Midbrain (tissue), 1 donor: ENCODE data around the gene ITPR1.

Source experiments
- DNase-seq: peaks from one replicate; lab custom pipeline; 2025; lab: John Stamatoyannopoulos, UW

Gene ITPR1

GRCh38 chr3:4829031-4829394, 335.9 kb downstream of the ITPR1 start:
- no peak for DNase-seq

DNA sequence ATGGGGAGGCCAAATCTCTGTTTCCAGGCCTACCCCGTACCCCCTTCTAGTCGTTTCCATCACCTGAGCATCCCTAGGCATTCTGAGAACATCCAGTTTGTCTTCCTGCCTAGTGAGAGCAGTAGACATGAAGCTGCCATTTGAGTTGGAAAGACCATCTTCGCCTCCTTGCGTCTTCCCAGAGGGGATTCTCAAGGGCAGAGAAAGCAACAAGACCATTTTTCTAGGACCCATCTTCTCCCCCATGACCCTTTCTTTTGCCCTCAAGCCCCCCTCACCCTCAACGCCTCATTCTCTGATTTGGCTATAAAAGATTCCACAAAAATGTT, 337.4 kb downstream of the ITPR1 start:
- DNase-seq = no peak

- DNase-seq = no peak
These were observed 338.4 kb downstream of the ITPR1 start for GRCh38 chr3:4831580-4831950.

- no peak for DNase-seq
These were observed 340.3 kb downstream of the ITPR1 start for GRCh38 chr3:4833471-4833870.

- no peak for DNase-seq
These were observed 341.3 kb downstream of the ITPR1 start for GRCh38 chr3:4834403-4834866.

DNA sequence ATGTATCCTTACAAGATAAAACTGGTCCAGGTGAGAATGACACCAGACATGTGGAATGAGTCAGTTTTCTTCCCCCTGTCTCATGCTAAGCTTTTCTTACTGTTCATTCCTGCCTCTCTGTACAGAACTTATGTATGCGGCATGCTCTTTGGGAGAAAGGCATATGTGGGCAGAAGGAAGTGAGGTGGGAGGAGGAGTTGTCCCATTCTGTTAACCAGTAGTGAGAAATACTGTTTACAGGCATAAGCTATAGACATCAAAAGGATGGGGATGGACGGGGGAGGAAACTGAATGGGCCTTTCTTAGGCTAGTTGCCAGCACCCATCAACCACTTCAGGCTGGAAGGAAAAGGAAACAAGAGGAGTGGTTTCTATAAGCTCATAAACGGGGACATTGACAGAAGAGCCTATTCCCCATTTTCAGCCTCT, 342.5 kb downstream of the ITPR1 start:
- no peak for DNase-seq

DNA sequence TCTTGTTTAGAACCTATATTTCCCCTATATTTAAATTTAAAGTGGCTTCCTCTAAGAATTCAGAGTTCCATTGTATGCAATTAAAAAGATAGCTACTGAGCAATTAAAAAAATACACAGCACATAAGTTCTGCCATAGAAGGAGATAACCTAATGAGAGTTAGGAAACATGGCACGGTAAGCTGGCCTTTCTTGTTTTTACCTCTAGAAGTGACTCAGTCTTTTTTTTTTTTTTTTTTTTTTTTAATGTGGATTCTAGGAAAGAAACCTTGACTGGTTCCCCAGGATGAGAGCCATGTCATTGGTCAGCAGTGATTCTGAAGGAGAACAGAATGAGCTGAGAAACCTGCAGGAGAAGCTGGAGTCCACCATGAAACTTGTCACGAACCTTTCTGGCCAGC, 343.4 kb downstream of the ITPR1 start:
- no peak for DNase-seq

DNA sequence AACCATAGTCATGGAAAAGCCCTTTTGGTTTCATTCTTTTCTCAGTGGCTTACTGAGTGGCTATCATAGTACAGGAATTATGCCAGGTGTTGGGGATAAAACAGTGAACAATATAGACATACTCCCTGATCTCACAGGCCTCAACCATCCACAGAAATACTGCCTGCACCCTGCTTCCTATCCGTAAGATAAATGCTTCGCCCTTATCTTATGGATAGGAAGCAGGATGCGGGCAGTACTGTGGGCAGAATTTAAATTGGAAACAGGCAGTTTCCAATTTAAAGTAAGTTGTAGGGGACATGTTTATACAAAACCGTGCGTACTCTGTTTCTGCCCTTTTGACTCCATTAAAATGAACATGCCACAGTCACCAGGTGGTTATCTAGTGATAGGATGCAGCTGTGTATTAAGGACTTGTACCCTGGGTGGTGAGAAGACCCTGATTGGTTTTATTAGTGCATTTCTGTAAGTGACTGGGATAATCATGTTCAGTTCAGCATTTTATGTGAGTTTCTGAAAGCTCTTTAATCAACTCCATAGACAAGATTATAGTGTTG, 344.3 kb downstream of the ITPR1 start:
- DNase-seq = no peak

GRCh38 chr3:4838621-4839022, 345.5 kb downstream of the ITPR1 start:
- DNase-seq = no peak

GRCh38 chr3:4839278-4839677, 346.1 kb downstream of the ITPR1 start:
- DNase-seq = no peak

DNA sequence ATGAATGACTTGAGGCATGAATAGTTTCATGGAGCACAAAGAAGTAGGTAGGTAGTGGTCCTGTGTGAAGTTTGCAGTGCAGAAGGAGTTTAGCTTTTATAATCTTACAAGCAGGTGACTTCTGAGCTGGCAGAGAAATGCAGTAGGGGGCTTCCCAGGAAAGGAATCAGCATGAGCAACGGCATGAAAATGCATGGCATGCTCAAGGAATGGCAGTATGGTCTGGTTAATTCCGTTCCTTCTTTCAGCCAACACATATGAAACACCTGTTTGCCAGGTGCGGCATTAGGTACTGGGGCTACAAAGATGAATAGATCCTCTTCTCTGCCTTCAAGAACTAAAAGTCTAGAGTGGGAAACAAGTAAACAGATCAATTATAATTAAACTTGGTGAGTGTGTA, 348.1 kb downstream of the ITPR1 start:
- no peak for DNase-seq

DNA sequence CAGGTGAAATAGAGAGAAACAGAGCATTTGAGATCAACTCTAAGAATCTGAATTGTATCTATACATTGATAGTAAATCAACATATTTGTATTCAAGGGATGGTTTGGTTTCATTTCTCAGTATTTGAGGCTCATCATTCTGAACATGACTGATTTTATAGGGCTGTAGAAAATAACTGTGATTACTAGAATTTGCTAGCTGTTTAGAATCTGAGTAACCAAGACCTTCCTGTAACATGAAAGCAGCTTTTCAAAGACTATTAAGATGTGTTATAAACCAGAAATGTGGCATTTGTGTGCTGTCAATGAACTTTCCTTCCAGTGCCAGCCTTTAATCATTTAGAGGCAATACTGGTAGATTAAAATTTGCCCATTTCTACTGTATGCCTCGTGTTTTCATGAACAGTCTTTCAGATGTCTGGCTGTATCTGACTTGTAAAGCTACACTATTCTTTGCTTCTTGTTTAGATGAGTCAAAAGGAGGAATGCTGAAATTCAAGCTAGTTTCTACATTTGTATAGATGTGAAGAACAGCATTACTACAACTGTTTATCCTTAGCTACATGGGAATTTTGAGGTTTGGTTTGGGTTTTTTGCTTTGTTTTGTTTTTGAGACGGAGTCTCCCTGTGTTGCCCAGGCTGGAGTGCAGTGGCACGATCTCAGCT, 348.8 kb downstream of the ITPR1 start:
- no peak for DNase-seq

- DNase-seq = no peak
These were observed 350.5 kb downstream of the ITPR1 start for GRCh38 chr3:4843619-4844018.

GRCh38 chr3:4845882-4846281, 352.7 kb downstream of the ITPR1 start:
- DNase-seq = no peak

GRCh38 chr3:4846543-4846942, 353.4 kb downstream of the ITPR1 start:
- DNase-seq = no peak

- no peak for DNase-seq
These were observed 355.2 kb downstream of the ITPR1 start for GRCh38 chr3:4848176-4848825.

DNA sequence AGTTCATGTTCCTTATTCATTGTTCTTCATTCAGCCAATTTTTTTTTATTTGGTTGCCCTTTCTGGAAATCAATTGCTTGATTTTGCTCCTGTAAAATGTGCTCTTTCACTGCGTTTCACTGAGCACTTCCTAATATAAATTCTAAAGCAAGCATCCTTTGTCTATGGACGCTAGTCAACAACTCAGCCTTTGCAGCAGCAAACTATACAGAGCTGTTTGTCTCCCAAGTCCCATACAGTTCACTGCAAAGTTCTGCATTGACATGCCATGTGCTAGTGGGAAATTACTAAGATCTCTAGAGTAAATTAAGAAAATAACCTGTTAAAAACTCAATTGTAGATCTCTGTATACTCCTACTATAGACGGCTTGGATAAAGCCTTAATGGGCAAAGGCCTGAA, 356.0 kb downstream of the ITPR1 start:
- no peak for DNase-seq

GRCh38 chr3:4849739-4850138, 356.6 kb downstream of the ITPR1 start:
- no peak for DNase-seq

- DNase-seq = no peak
These were observed 357.2 kb downstream of the ITPR1 start for GRCh38 chr3:4850211-4850927.

DNA sequence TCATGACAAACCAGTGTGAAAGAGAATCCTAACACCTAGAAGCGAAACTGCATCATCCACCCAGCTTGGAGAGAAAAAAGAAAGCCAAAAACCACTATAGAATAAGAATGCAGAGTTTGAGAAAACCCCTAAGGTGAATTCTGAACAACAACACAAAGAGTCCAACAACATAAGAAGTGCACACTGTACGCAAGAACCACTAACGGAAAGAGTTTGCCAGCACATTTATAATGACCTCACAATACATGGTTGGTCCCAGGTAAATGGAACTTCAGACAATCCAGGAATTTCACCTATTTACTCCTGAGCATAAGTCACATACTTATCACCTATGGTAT, 357.7 kb downstream of the ITPR1 start:
- no peak for DNase-seq

DNA sequence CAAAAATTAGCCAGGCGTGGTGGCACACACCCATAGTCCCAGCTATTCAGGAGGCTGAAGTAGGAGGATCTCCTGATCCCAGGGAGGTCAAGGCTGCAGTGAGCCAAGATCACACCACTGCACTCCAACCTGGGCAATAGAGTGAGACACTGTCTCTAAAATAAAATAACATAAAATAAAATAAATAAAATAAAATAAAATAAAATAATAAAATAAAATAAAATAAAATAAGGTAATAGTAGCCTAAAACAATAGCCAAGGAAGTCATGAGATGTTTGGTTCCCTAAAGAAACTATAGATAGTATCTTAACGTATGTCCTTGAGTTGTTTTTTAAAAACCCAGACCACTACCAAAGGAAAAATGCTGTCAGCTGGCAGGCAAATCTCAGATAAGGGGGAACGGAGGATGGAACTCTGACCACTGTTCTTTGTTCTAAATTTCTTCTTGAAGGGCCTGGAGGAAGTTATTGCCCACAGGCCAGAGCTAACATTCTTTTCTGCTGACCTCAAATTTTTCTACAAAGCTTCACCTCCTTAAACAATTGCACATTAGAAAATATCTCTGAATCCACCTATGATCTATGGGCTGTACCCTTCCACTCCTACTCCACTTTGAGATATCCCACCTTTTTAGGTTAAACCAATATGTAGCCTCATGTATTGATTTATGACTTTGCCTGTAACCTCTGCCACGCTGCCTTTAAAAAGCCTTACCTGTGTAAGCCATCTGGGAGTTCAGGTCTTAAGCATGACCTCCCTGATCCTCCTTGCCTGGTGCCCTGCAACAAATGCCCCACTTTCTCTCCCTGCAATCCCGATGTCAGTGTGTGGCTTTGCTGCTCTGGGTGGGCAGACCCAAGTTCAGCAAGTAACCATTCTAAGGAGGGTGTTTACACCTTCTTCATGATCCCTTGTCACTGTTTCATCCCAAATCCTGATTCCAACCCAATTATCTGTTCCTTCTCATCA, 359.9 kb downstream of the ITPR1 start:
- no peak for DNase-seq

- DNase-seq = no peak
These were observed 360.6 kb downstream of the ITPR1 start for GRCh38 chr3:4853749-4854140.
